ENCODE results near the gene TRAPPC10. TPM values are rescaled to one million over a fixed set of nuclear protein-coding genes. Genes with fewer than 3 reads are reported as not detected.

Gene TRAPPC10
- total RNA-seq, 2 experiments from 2014 or later = 44.1 to 45.4 TPM

- Mint-ChIP-seq H3K4me1 (ENCODE audit: low read depth) (no peaks in the 10 kb centered on the region), H3K9me3 (no peaks in the 10 kb centered on the region), H3K27ac (no peak overlapping the region), H3K36me3 (ENCODE audit: low read depth) (no peaks in the 10 kb centered on the region), H3K27me3 (peaks cover 2% of the 10 kb centered on the region), H3K4me3 (no peak overlapping the region)
- intact Hi-C loops (cut with micrococcal nuclease) = no loop called here
- ATAC-seq (no peak), DNase-seq (no peak)
- CTCF ChIA-PET = no interaction called here
- POLR2A ChIA-PET = no interaction called here
- no peak for TF ChIP-seq CTCF (IDR thresholded peaks at IDR 0.05)
Measured at GRCh38 chr21:43994085-43994484, 18.0 kb upstream of the TRAPPC10 start.

- intact Hi-C loops (cut with micrococcal nuclease) = no loop called here
Measured at GRCh38 chr21:43994646-43995045, 17.5 kb upstream of the TRAPPC10 start.

GRCh38 chr21:43995521-43996105 is 16.5 kb upstream of the TRAPPC10 start:
- H3K4me3 Mint-ChIP-seq = no peak overlapping the region
- no peak overlapping the region for H3K27ac Mint-ChIP-seq
- H3K4me1 Mint-ChIP-seq (ENCODE audit: low read depth) = no peaks in the 10 kb centered on the region
- CTCF ChIA-PET = no interaction called here
- H3K9me3 Mint-ChIP-seq = no peaks in the 10 kb centered on the region
- H3K27me3 Mint-ChIP-seq = peaks cover 2% of the 10 kb centered on the region
- ATAC-seq (no peak), DNase-seq (no peak)
- intact Hi-C loops (cut with micrococcal nuclease) = no loop called here
- POLR2A ChIA-PET = no interaction called here
- H3K36me3 Mint-ChIP-seq (ENCODE audit: low read depth) = no peaks in the 10 kb centered on the region
- no peak for TF ChIP-seq CTCF (IDR thresholded peaks at IDR 0.05)

More at GRCh38 chr21:43994646-43995045, 17.5 kb upstream of the TRAPPC10 start:
- Mint-ChIP-seq H3K4me1 (ENCODE audit: low read depth) (no peaks in the 10 kb centered on the region), H3K27ac (no peak overlapping the region), H3K4me3 (no peak overlapping the region), H3K27me3 (peaks cover 2% of the 10 kb centered on the region), H3K36me3 (ENCODE audit: low read depth) (no peaks in the 10 kb centered on the region), H3K9me3 (no peaks in the 10 kb centered on the region)
- ATAC-seq (no peak), DNase-seq (no peak)
- POLR2A ChIA-PET = no interaction called here
- no peak for TF ChIP-seq CTCF (IDR thresholded peaks at IDR 0.05)
- CTCF ChIA-PET = no interaction called here

GRCh38 chr21:43997766-43998742 is 14.1 kb upstream of the TRAPPC10 start:
- POLR2A ChIA-PET = no interaction called here
- Mint-ChIP-seq H3K27me3 (peaks cover 2% of the 10 kb centered on the region), H3K9me3 (no peaks in the 10 kb centered on the region), H3K27ac (no peak overlapping the region), H3K4me1 (ENCODE audit: low read depth) (no peaks in the 10 kb centered on the region), H3K4me3 (no peak overlapping the region), H3K36me3 (ENCODE audit: low read depth) (no peaks in the 10 kb centered on the region)
- CTCF ChIA-PET = interaction anchor here (1.0 kb wide), 1 partner anchor 23 kb away, joined by 3 read pairs; no protein-coding TSS in a partner anchor
- intact Hi-C loops (cut with micrococcal nuclease) = no loop called here
- ATAC-seq = no peak
- no peak for DNase-seq
- TF ChIP-seq CTCF (IDR thresholded peaks at IDR 0.05) = no peak

GRCh38 chr21:44000360-44000759 is 11.7 kb upstream of the TRAPPC10 start:
- intact Hi-C loops (cut with micrococcal nuclease) = no loop called here
- CTCF ChIA-PET = no interaction called here
- ATAC-seq (no peak), DNase-seq (no peak)
- Mint-ChIP-seq H3K4me1 (ENCODE audit: low read depth) (no peaks in the 10 kb centered on the region), H3K4me3 (no peak overlapping the region), H3K36me3 (ENCODE audit: low read depth) (no peaks in the 10 kb centered on the region), H3K27me3 (peaks cover 2% of the 10 kb centered on the region), H3K27ac (no peak overlapping the region), H3K9me3 (no peaks in the 10 kb centered on the region)
- no peak for TF ChIP-seq CTCF (IDR thresholded peaks at IDR 0.05)
- POLR2A ChIA-PET = interaction anchor here (0.9 kb wide), 1 partner anchor 17 kb away, joined by 3 read pairs; no protein-coding TSS in a partner anchor

Data from activated CD8-positive, alpha-beta T cell treated with anti-CD3 and anti-CD28 coated beads for 36 hours (primary cell).